Panc1 (cell line): ENCODE measurements around the gene DDX39B.

Source experiments
- POLR2AphosphoS5 ChIP-seq: IDR thresholded peaks from 2 replicates; pipeline ENCODE4 v1.6.1; 2012; ENCODE audit warnings: mild to moderate bottlenecking, low read depth, low read length, moderate library complexity
- TF ChIP-seq, protein P1 (sequence below): fragments of 450-650 bp; IDR thresholded peaks from 2 replicates; pipeline ENCODE4 v1.5.1; 2017; ENCODE audit warnings: mild to moderate bottlenecking

- TF ChIP-seq POLR2AphosphoS5: no peak
- TF ChIP-seq, protein P1, sequence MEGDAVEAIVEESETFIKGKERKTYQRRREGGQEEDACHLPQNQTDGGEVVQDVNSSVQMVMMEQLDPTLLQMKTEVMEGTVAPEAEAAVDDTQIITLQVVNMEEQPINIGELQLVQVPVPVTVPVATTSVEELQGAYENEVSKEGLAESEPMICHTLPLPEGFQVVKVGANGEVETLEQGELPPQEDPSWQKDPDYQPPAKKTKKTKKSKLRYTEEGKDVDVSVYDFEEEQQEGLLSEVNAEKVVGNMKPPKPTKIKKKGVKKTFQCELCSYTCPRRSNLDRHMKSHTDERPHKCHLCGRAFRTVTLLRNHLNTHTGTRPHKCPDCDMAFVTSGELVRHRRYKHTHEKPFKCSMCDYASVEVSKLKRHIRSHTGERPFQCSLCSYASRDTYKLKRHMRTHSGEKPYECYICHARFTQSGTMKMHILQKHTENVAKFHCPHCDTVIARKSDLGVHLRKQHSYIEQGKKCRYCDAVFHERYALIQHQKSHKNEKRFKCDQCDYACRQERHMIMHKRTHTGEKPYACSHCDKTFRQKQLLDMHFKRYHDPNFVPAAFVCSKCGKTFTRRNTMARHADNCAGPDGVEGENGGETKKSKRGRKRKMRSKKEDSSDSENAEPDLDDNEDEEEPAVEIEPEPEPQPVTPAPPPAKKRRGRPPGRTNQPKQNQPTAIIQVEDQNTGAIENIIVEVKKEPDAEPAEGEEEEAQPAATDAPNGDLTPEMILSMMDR: no peak
Measured at GRCh38 chr6:31545291-31545690, 3.5 kb upstream of the DDX39B start.
